PC-9 (cell line): ENCODE measurements around the gene KAZALD1.

Experiments used
- EZH2 ChIP-seq: fragments of 200-600 bp; sonication (generic); IDR thresholded peaks from 2 replicates; pipeline ENCODE4 v1.8.0; 2017; ENCODE audit warnings: antibody characterized with exemption, low read depth
- TF ChIP-seq, protein P1 (sequence below): fragments of 200-600 bp; sonication (generic); conservative IDR thresholded peaks from 2 replicates; pipeline ENCODE4 v1.6.1; 2017; ENCODE audit warnings: mixed run types, antibody characterized with exemption, mild to moderate bottlenecking, moderate library complexity

GRCh38 chr10:101092881-101093354 is 31.1 kb downstream of the KAZALD1 start:
- TF ChIP-seq, protein P1, sequence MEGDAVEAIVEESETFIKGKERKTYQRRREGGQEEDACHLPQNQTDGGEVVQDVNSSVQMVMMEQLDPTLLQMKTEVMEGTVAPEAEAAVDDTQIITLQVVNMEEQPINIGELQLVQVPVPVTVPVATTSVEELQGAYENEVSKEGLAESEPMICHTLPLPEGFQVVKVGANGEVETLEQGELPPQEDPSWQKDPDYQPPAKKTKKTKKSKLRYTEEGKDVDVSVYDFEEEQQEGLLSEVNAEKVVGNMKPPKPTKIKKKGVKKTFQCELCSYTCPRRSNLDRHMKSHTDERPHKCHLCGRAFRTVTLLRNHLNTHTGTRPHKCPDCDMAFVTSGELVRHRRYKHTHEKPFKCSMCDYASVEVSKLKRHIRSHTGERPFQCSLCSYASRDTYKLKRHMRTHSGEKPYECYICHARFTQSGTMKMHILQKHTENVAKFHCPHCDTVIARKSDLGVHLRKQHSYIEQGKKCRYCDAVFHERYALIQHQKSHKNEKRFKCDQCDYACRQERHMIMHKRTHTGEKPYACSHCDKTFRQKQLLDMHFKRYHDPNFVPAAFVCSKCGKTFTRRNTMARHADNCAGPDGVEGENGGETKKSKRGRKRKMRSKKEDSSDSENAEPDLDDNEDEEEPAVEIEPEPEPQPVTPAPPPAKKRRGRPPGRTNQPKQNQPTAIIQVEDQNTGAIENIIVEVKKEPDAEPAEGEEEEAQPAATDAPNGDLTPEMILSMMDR = no peak
- no peak for TF ChIP-seq EZH2
